RWPE1 (cell line): Measurements from ENCODE around the gene ATXN1.

Experiments used
- CTCF ChIA-PET: fragments of 350-600 bp; sonication (Branson Sonifier 250); formaldehyde crosslinking; extraction: SDS; loops from one replicate; lab custom pipeline; 2021; lab: Yijun Ruan, JAX
- POLR2A ChIA-PET: fragments of 400-600 bp; formaldehyde crosslinking; extraction: SDS; loops from one replicate; lab custom pipeline; 2020; ENCODE audit warnings: antibody characterized with exemption; ENCODE audit not compliant: low non-redundant PET; lab: Yijun Ruan, JAX
- DNase-seq: peaks from one replicate; pipeline ENCODE4 v3.0.0; 2012; ENCODE audit warnings: low spot score
- H3K27ac ChIP-seq: fragments of 450-650 bp; 2 replicates; pipeline ENCODE4 v1.5.1; 2017
- TF ChIP-seq, protein P1 (sequence below): fragments of 450-650 bp; conservative IDR thresholded peaks from 2 replicates; pipeline ENCODE4 v1.5.1; 2017; ENCODE audit warnings: low read depth, mild to moderate bottlenecking

Gene ATXN1

DNA sequence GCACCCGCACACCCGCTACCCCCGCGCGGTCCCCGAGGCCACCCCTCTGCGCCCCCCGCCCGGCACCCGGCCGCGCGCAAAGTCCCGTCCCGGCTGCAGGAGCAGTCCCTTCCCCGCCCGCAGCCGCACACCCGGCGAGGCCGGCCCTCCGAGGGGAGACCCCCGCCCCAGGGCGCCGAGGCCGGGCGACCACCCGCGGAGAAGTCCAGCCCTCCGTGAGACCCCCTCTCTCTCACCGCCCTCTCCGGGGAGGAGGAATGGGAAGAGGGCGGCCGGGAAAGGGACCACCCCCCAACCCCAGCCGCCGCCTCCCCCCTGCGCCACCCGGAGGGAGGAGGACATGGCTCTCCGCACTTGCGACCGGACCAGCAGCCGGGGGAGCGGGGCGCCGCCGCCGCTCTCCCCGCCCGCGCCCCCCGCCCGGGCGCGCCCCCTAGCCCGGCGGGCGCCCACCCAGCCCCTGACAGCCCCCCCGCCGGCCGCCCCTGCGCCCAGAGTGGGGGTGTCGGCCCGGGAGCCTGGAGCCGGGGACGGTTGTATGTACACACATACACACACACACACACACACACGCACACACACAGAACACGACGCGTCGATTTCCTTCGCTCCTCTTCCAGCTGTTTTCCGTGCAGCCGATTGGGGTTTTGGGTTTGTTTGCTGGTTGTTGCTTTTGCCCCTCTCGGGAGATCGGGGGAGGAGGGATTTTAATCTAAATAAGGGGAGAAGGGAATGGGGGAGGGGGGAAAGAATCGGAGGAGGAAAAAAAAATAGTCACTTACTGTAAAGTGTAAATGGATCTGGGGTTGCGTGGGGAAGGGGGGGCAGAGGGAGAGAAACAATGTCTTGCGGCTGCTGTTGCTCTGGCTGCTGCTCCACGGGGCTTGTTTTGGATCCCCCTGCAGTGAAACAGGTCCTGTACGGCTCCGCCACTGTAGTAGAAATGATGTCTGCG, at the start of gene ATXN1:
ATXN1 (minus strand) TSS at position 945 of the 955 bp plus-strand sequence.
- TF ChIP-seq, protein P1, sequence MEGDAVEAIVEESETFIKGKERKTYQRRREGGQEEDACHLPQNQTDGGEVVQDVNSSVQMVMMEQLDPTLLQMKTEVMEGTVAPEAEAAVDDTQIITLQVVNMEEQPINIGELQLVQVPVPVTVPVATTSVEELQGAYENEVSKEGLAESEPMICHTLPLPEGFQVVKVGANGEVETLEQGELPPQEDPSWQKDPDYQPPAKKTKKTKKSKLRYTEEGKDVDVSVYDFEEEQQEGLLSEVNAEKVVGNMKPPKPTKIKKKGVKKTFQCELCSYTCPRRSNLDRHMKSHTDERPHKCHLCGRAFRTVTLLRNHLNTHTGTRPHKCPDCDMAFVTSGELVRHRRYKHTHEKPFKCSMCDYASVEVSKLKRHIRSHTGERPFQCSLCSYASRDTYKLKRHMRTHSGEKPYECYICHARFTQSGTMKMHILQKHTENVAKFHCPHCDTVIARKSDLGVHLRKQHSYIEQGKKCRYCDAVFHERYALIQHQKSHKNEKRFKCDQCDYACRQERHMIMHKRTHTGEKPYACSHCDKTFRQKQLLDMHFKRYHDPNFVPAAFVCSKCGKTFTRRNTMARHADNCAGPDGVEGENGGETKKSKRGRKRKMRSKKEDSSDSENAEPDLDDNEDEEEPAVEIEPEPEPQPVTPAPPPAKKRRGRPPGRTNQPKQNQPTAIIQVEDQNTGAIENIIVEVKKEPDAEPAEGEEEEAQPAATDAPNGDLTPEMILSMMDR, result no peak
- POLR2A ChIA-PET, result interaction anchor here (1.1 kb wide), 1 partner anchor 13 kb away, joined by 6 read pairs; no protein-coding TSS in a partner anchor
- DNase-seq, result peak; percentile 42
- peak within 1 kb of the TSS; percentile 93 for H3K27ac ChIP-seq
- CTCF ChIA-PET, result interaction anchor here (0.6 to 3.2 kb wide), 6 partner anchors 21 to 496 kb away, joined by 3 to 28 read pairs (median 4); no protein-coding TSS in a partner anchor

DNA sequence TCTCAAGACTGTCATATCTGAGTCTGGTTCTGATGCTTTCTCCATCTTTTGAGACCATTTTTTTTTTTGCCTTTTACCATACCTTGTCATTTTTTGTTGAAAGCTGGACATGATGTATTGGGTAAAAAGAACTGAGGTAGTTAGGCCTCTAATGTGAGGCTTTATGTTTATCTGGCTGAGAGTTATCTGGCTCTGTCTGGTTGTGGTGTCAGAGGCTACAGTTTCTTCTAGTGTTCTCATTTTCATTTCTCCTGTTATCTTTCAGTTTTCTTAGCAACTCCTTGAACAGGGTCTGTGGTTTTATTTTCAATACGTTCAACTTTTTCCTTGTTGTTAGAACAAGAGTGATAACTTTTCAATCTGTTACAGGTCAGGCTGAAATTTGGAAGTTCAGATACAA, 49.2 kb upstream of the ATXN1 start:
- TF ChIP-seq, protein P1, result no peak
- DNase-seq, result no peak
- ChIA-PET CTCF (interaction anchor here (0.7 kb wide), 1 partner anchor 283 kb away, joined by 3 read pairs; no protein-coding TSS in a partner anchor), POLR2A (no interaction called here)
- H3K27ac ChIP-seq, result no peak overlapping the region

DNA sequence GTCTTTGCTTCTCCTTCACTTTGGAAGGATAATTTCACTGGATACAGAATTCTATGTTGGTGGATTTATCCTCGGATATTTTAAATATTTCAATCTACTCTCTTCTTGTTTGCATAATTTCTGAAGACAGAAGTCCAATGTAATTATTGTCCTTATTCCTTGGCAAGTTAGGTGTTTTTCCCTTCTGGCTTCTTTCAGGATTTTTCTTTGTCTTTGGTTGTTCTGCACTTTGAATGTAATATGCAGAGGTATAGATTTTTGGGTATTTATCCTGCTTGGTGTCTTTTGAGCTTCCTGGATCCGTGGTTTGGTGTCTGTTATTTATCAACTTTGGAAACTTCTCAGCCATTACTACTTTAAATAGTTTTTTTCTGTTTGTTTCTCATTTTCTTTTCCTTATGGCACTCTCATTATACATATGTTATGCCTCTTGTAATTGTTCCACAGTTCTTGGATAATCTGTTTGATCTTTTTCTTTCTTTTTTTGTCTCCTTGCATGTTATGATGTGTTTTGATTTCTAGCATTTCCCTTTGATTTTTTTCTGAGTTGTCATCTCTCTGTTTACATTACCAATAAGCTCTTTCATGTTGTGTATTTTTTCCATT, 48.6 kb upstream of the ATXN1 start:
- CTCF ChIA-PET, result interaction anchor here (0.7 kb wide), 1 partner anchor 284 kb away, joined by 3 read pairs; no protein-coding TSS in a partner anchor
- no peak for DNase-seq
- POLR2A ChIA-PET, result no interaction called here
- H3K27ac ChIP-seq, result no peak overlapping the region
- TF ChIP-seq, protein P1, result no peak

DNA sequence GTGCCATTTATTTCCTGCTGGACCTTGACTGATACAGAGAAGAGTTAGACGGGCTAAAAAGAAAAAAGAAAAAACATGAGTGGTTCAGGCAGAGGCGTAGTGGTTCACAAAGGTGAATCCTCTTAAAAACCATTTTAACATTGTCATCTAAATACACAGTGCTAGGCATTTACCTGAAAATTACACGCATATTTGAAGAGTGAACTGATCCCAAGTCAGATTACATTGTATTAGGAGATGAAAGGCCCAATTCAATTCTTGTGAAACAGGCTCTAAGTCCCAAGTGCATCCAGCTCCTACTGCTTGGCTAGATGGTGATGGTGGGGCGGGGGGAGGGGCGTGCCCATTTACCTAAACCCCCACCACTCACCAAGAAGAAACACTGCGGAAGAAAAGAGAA, 46.7 kb upstream of the ATXN1 start:
- H3K27ac ChIP-seq, result no peak overlapping the region
- TF ChIP-seq, protein P1, result no peak
- CTCF ChIA-PET, result no interaction called here
- POLR2A ChIA-PET, result no interaction called here
- DNase-seq, result no peak

DNA sequence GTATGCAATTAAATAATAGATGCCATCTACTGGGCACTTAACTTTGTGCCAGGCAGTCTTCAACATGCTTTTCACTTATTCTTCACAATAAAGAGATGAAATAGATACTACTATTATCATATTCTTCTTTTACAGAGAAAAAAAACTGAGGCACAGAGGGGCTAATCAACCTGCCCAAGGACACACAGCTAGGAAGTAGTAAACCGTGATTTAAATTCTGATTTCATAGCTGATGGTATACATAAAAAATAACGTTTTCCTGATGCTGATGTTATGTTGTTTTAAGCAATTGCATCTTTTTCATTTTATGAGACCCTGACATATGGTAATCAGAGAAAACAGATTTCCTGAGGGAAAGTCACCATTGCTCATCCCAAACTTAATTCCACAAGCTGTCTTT, 45.1 kb upstream of the ATXN1 start:
- ChIA-PET POLR2A (no interaction called here), CTCF (interaction anchor here (0.8 kb wide), 1 partner anchor 57 kb away, joined by 3 read pairs; no protein-coding TSS in a partner anchor)
- DNase-seq, result no peak
- no peak overlapping the region for H3K27ac ChIP-seq
- TF ChIP-seq, protein P1, result no peak
